Calu3 (cell line): ENCODE measurements around the gene LRRIQ3. TPM values are rescaled to one million over a fixed set of nuclear protein-coding genes. Genes with fewer than 3 reads are reported as not detected.
"Not testable (repeated sequence)": the region's sequence is repeated elsewhere in the genome, so short reads cannot be mapped to it uniquely, and the experiment has no call there.

Source experiments
- BruUV-seq: library from RNA; stranded (reverse); fragments of 400-500 nt; replicated peaks from 2 replicates; lab custom pipeline; 2021; lab: Mats Ljungman, UMichigan
- CTCF ChIA-PET: fragments of 300-600 bp; sonication (Branson Sonifier 250); formaldehyde crosslinking; loops from one replicate; lab custom pipeline; 2022; ENCODE audit warnings: antibody characterized with exemption; lab: Charles Lee
- DNase-seq: peaks from one replicate; pipeline ENCODE4 v3.0.0; 2022
- H3K27ac Mint-ChIP-seq: one replicate; pipeline ENCODE4 v1.8.0; 2022; ENCODE audit warnings: mixed read lengths; ENCODE audit not compliant: unreplicated experiment
- H3K27me3 Mint-ChIP-seq: one replicate; pipeline ENCODE4 v1.8.0; 2022; ENCODE audit warnings: mixed read lengths; ENCODE audit not compliant: unreplicated experiment
- H3K36me3 Mint-ChIP-seq: one replicate; pipeline ENCODE4 v1.8.0; 2022; ENCODE audit warnings: mild to moderate bottlenecking, moderate library complexity, mixed read lengths; ENCODE audit not compliant: insufficient read depth, unreplicated experiment
- H3K4me1 Mint-ChIP-seq: one replicate; pipeline ENCODE4 v1.8.0; 2022; ENCODE audit warnings: mild to moderate bottlenecking, low read depth, mixed read lengths; ENCODE audit not compliant: unreplicated experiment
- H3K4me3 Mint-ChIP-seq: one replicate; pipeline ENCODE4 v1.8.0; 2022; ENCODE audit warnings: mild to moderate bottlenecking, low read depth, moderate library complexity, mixed read lengths; ENCODE audit not compliant: unreplicated experiment
- H3K9me3 Mint-ChIP-seq: one replicate; pipeline ENCODE4 v1.8.0; 2022; ENCODE audit warnings: low read depth, mixed read lengths; ENCODE audit not compliant: unreplicated experiment
- intact Hi-C: fragments of 100-400 bp; cut with micrococcal nuclease; formaldehyde crosslinking; loops from one replicate; pipeline ENCODE4 v1.10.0; 2022; ENCODE audit not compliant: unreplicated experiment
- total RNA-seq: library from RNA; stranded (reverse); gene quantifications from 2 replicates; pipeline ENCODE4 v1.2.3, GENCODE V29; 2022
- TF ChIP-seq, protein P1 (sequence below): fragments of 200-600 bp; IDR thresholded peaks from one replicate; pipeline ENCODE4 v1.8.0; 2022; ENCODE audit warnings: antibody characterized with exemption; ENCODE audit not compliant: unreplicated experiment

Gene LRRIQ3
- total RNA-seq, 1 experiment from 2014 or later: 0.52 TPM

DNA sequence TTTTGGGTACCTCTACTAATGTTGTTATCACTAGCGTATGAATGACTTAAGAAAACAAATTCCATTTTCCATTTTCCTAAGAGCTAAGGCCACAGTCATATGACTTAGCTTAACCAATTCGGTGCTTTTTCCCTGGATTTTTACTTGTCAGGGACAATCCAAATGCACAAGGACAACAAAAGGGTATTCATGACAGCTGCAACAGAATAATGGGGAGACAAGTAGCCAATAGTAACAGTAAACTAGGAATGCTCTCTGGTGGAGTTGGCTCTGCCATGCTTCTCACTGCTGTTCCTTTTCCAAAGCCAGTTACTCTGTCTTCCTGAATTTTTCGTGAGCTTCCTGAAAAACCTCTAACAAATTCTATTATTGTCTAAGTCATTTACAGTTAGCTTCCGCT is 52.9 kb downstream of the LRRIQ3 start:
- CTCF ChIA-PET: no interaction called here
- H3K4me1 Mint-ChIP-seq: no peaks in the 10 kb centered on the region
- no TSS peak for BruUV-seq
- TF ChIP-seq, protein P1, sequence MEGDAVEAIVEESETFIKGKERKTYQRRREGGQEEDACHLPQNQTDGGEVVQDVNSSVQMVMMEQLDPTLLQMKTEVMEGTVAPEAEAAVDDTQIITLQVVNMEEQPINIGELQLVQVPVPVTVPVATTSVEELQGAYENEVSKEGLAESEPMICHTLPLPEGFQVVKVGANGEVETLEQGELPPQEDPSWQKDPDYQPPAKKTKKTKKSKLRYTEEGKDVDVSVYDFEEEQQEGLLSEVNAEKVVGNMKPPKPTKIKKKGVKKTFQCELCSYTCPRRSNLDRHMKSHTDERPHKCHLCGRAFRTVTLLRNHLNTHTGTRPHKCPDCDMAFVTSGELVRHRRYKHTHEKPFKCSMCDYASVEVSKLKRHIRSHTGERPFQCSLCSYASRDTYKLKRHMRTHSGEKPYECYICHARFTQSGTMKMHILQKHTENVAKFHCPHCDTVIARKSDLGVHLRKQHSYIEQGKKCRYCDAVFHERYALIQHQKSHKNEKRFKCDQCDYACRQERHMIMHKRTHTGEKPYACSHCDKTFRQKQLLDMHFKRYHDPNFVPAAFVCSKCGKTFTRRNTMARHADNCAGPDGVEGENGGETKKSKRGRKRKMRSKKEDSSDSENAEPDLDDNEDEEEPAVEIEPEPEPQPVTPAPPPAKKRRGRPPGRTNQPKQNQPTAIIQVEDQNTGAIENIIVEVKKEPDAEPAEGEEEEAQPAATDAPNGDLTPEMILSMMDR: no peak
- no peak overlapping the region for H3K4me3 Mint-ChIP-seq
- intact Hi-C loops: no loop called here
- H3K9me3 Mint-ChIP-seq: peaks cover 7% of the 10 kb centered on the region
- no peaks in the 10 kb centered on the region for H3K36me3 Mint-ChIP-seq
- H3K27me3 Mint-ChIP-seq: no peaks in the 10 kb centered on the region
- no peak overlapping the region for H3K27ac Mint-ChIP-seq
- no peak for DNase-seq

DNA sequence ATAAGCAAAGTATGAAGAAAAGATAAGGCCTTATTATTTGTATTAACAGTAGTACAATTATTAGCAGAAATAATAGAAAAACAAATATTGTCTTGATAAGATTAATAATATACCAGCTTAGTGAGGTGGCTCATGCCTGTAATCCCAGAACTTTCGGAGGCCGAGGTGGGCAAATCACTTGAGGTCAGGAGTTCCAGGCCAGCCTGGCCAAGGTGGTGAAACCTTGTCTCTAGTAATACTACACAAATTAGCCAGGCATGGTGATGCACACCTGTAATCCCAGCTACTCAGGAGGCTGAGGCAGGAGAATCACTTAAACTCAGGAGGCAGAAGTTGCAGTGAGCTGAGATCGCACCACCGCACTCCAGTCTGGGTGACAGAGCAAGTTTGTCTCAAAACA is 80.6 kb downstream of the LRRIQ3 start:
- H3K27me3 Mint-ChIP-seq, CTCF ChIA-PET, H3K36me3 Mint-ChIP-seq, DNase-seq, H3K9me3 Mint-ChIP-seq, H3K27ac Mint-ChIP-seq, H3K4me1 Mint-ChIP-seq, BruUV-seq, intact Hi-C loops, H3K4me3 Mint-ChIP-seq: not testable (repeated sequence)

DNA sequence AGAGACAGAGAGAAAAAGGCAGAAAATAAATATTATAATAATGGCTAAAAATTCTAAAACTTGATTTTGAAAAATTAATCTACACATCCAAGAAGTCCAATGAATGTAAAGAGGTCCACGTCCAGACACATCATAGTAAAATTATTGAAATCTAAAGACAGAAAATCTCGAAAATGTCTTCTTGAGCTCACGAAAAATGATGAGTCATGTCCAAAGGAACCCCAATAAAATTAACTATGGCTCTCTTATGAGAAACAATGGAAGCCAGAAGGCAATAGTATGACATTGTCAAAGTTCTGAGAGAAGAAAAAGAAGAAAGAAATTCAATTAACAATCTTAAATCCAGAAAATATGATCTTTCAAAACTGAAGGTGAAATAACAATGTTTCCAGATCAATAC is 84.6 kb downstream of the LRRIQ3 start:
- CTCF ChIA-PET: no interaction called here
- no TSS peak for BruUV-seq
- H3K4me3 Mint-ChIP-seq: no peak overlapping the region
- no peaks in the 10 kb centered on the region for H3K4me1 Mint-ChIP-seq
- H3K9me3 Mint-ChIP-seq: peaks cover 3% of the 10 kb centered on the region
- H3K36me3 Mint-ChIP-seq: no peaks in the 10 kb centered on the region
- H3K27ac Mint-ChIP-seq: no peak overlapping the region
- no peaks in the 10 kb centered on the region for H3K27me3 Mint-ChIP-seq
- intact Hi-C loops: no loop called here
- DNase-seq: no peak
- TF ChIP-seq, protein P1: no peak

DNA sequence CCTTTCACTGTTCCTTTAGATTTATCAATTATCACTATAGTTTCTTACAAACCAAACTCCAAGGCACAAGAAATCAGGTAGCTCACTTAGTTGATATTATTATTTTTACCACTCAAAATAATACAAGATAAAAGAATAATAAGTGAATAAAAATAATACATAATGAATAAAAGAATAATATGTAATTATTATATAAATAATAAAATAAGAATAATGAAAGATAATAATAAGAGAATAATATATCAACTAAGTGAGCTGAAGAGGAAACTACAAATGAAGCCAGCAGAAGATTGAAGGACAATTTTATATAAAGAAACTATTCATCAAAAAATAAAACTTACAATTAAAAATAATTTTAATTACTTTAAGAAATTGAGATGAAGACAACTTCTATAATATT is 90.6 kb downstream of the LRRIQ3 start:
- Mint-ChIP-seq H3K4me1 (no peaks in the 10 kb centered on the region), H3K27ac (no peak overlapping the region), H3K27me3 (no peaks in the 10 kb centered on the region), H3K9me3 (peaks cover 5% of the 10 kb centered on the region), H3K36me3 (no peaks in the 10 kb centered on the region), H3K4me3 (no peak overlapping the region)
- intact Hi-C loops: no loop called here
- TF ChIP-seq, protein P1: no peak
- CTCF ChIA-PET: no interaction called here
- no TSS peak for BruUV-seq
- no peak for DNase-seq

DNA sequence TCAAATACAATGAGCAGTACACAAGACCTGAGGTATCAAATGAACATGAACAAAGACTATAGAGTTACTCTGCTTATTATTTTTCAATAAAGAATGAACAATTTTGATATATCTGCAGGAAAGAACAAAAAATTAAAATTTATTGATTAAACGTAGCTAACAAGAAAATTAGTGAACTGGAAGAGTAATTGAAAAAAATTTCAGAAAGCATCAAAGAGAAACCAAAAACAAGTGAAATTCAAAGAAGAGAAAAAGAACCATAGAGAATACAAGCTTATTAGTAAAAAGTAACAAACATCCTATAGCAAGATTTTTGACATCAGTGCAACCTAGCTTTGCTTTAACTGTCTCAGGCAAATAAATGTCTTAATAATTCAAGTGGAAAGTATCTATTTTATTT is 106.6 kb downstream of the LRRIQ3 start:
- peaks cover 11% of the 10 kb centered on the region for H3K9me3 Mint-ChIP-seq

More for the DNA sequence above, 106.6 kb downstream of the LRRIQ3 start:
- H3K4me1 Mint-ChIP-seq: no peaks in the 10 kb centered on the region
- no peaks in the 10 kb centered on the region for H3K27me3 Mint-ChIP-seq
- H3K4me3 Mint-ChIP-seq: no peak overlapping the region
- no TSS peak for BruUV-seq
- TF ChIP-seq, protein P1: no peak
- no peaks in the 10 kb centered on the region for H3K36me3 Mint-ChIP-seq
- CTCF ChIA-PET: no interaction called here
- intact Hi-C loops: no loop called here
- no peak for DNase-seq
- no peak overlapping the region for H3K27ac Mint-ChIP-seq
